Nephron progenitor cell (in vitro differentiated cells): Measurements from ENCODE around the gene ERBB2.

Source experiments
- DNase-seq: peaks from one replicate; pipeline ENCODE4 v3.0.0; 2021
- H3K27ac Mint-ChIP-seq: 2 replicates; pipeline ENCODE4 v1.8.0; 2021; ENCODE audit warnings: mild to moderate bottlenecking, moderate library complexity, mixed read lengths
- H3K27me3 Mint-ChIP-seq: 2 replicates; pipeline ENCODE4 v1.8.0; 2021; ENCODE audit warnings: mild to moderate bottlenecking, low read depth, mixed read lengths; ENCODE audit not compliant: poor library complexity
- H3K36me3 Mint-ChIP-seq: 2 replicates; pipeline ENCODE4 v1.8.0; 2021; ENCODE audit warnings: low read depth, mixed read lengths
- H3K4me1 Mint-ChIP-seq: 2 replicates; pipeline ENCODE4 v1.8.0; 2021; ENCODE audit warnings: mixed read lengths
- H3K4me3 Mint-ChIP-seq: 2 replicates; pipeline ENCODE4 v1.8.0; 2021; ENCODE audit warnings: mild to moderate bottlenecking, moderate library complexity, mixed read lengths
- H3K9me3 Mint-ChIP-seq: 2 replicates; pipeline ENCODE4 v1.8.0; 2021; ENCODE audit warnings: mild to moderate bottlenecking, moderate library complexity, mixed read lengths
- CTCF ChIP-seq: fragments of 200-600 bp; sonication (generic); IDR thresholded peaks from 2 replicates; pipeline ENCODE4 v1.5.0; 2021; ENCODE audit warnings: antibody characterized with exemption

ERBB2 gene

GRCh38 chr17:39664581-39665561 is 35.0 kb upstream of the ERBB2 start, which contains the start of gene TCAP:
Gene TCAP (plus strand): TSS chr17:39665349. CDS start chr17:39665360, 11 bp downstream.
- Mint-ChIP-seq H3K27ac (no peak within 1 kb of the TSS), H3K4me1 (peaks cover 21% of the 10 kb centered on the region), H3K4me3 (no peak within 1 kb of the TSS), H3K9me3 (no peaks in the 10 kb centered on the region), H3K27me3 (peaks cover 43% of the 10 kb centered on the region), H3K36me3 (no peaks in the 10 kb centered on the region)
- no peak for DNase-seq
- TF ChIP-seq CTCF: no peak

- no peak for TF ChIP-seq CTCF
- no peaks in the 10 kb centered on the region for H3K36me3 Mint-ChIP-seq
- H3K27ac Mint-ChIP-seq: no peak overlapping the region
- peaks cover 49% of the 10 kb centered on the region for H3K27me3 Mint-ChIP-seq
- peaks cover 21% of the 10 kb centered on the region for H3K4me1 Mint-ChIP-seq
- no peaks in the 10 kb centered on the region for H3K9me3 Mint-ChIP-seq
- DNase-seq: no peak
- H3K4me3 Mint-ChIP-seq: no peak overlapping the region
Measured at GRCh38 chr17:39665642-39666224, 34.1 kb upstream of the ERBB2 start.

GRCh38 chr17:39666231-39666600 is 33.6 kb upstream of the ERBB2 start:
- TF ChIP-seq CTCF: no peak
- H3K4me1 Mint-ChIP-seq: peaks cover 21% of the 10 kb centered on the region
- H3K4me3 Mint-ChIP-seq: no peak overlapping the region
- peaks cover 49% of the 10 kb centered on the region for H3K27me3 Mint-ChIP-seq
- H3K9me3 Mint-ChIP-seq: no peaks in the 10 kb centered on the region
- no peak for DNase-seq
- H3K27ac Mint-ChIP-seq: no peak overlapping the region
- H3K36me3 Mint-ChIP-seq: no peaks in the 10 kb centered on the region

- H3K27me3 Mint-ChIP-seq: peaks cover 49% of the 10 kb centered on the region
- peak overlapping the region; percentile 34 for H3K4me3 Mint-ChIP-seq
- peaks cover 21% of the 10 kb centered on the region for H3K4me1 Mint-ChIP-seq
- DNase-seq: no peak
- no peak overlapping the region for H3K27ac Mint-ChIP-seq
- TF ChIP-seq CTCF: no peak
- H3K36me3 Mint-ChIP-seq: no peaks in the 10 kb centered on the region
- no peaks in the 10 kb centered on the region for H3K9me3 Mint-ChIP-seq
Measured at GRCh38 chr17:39666601-39667261, 33.1 kb upstream of the ERBB2 start.

GRCh38 chr17:39667262-39667944 is 32.5 kb upstream of the ERBB2 start:
- H3K27ac Mint-ChIP-seq: no peak overlapping the region
- no peaks in the 10 kb centered on the region for H3K9me3 Mint-ChIP-seq
- TF ChIP-seq CTCF: no peak
- DNase-seq: peak; percentile 44
- H3K27me3 Mint-ChIP-seq: peaks cover 49% of the 10 kb centered on the region
- peak overlapping the region; percentile 59 for H3K4me3 Mint-ChIP-seq
- H3K4me1 Mint-ChIP-seq: peaks cover 21% of the 10 kb centered on the region
- H3K36me3 Mint-ChIP-seq: no peaks in the 10 kb centered on the region
